ENCODE measurements around the gene HARS1. TPM values are rescaled to one million over a fixed set of nuclear protein-coding genes. Genes with fewer than 3 reads are reported as not detected.

HARS1 gene
- total RNA-seq, 1 donor from 2014 or later, result 75.0 TPM

DNA sequence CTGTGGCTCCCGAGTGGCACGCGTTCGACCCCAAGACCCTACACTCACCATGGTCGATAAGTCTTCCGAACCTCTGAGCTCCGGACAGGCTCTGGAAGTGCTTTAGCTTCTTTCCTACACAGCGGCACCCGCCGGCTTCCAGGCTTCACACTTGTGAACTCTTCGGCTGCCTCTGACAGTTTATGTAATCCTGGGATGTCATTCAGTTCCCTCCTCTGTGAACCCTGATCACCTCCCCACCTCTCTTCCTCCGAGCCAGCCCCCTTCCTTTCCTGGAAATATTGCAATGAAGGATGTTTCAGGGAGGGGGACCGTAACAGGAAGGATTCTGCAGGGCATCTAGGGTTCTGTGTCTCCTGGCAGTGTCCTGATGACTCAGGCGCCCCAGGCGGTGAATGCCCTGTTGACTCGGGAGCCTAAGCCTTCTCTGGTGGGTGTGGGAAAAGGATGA lies 58.1 kb downstream of the HARS1 start, which contains the start of gene CD14:
TSS of gene CD14 (minus strand) at position 155 of the 451 bp plus-strand sequence. CDS start at position 51, 104 bp downstream.
- Mint-ChIP-seq H3K27me3 (ENCODE audit: unreplicated experiment) (peaks cover 4% of the 10 kb centered on the region), H3K27ac (ENCODE audit: unreplicated experiment) (peak within 1 kb of the TSS; percentile 52), H3K4me3 (ENCODE audit: unreplicated experiment) (no peak within 1 kb of the TSS), H3K9me3 (ENCODE audit: unreplicated experiment) (peaks cover 11% of the 10 kb centered on the region), H3K4me1 (ENCODE audit: unreplicated experiment) (peaks cover under 1% of the 10 kb centered on the region), H3K36me3 (ENCODE audit: low read depth, unreplicated experiment) (peaks cover 12% of the 10 kb centered on the region)
- no peak for TF ChIP-seq CTCF (IDR thresholded peaks at IDR 0.05; ENCODE audit: unreplicated experiment)
- DNase-seq (ENCODE audit: low spot score), result no peak

DNA sequence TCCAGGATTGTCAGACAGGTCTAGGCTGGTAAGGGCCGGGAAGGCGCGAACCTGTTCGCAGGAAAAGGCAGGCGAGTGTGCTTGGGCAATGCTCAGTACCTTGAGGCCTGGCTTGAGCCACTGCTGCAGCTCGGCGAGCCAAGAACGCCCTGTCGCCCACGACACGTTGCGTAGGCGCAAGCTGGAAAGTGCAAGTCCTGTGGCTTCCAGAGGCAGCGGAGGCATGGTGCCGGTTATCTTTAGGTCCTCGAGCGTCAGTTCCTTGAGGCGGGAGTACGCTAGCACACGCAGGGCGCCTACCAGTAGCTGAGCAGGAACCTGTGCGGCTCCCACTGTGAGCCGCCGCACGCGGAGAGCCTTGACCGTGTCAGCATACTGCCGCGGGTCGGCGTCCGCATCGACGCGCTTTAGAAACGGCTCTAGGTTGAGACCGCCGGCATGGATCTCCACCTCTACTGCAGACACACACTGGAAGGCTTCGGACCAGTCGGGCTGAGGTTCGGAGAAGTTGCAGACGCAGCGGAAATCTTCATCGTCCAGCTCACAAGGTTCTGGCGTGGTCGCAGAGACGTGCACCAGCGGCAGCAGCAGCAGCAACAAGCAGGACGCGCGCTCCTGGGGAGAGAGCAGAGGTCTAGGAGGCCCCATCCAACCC lies 58.7 kb downstream of the HARS1 start:
- no peak overlapping the region for H3K27ac Mint-ChIP-seq (ENCODE audit: unreplicated experiment)
- H3K9me3 Mint-ChIP-seq (ENCODE audit: unreplicated experiment), result peaks cover 14% of the 10 kb centered on the region
- TF ChIP-seq CTCF (IDR thresholded peaks at IDR 0.05; ENCODE audit: unreplicated experiment), result no peak
- no peak overlapping the region for H3K4me3 Mint-ChIP-seq (ENCODE audit: unreplicated experiment)
- H3K4me1 Mint-ChIP-seq (ENCODE audit: unreplicated experiment), result no peaks in the 10 kb centered on the region
- no peak for DNase-seq (ENCODE audit: low spot score)
- peaks cover 4% of the 10 kb centered on the region for H3K27me3 Mint-ChIP-seq (ENCODE audit: unreplicated experiment)
- peaks cover 13% of the 10 kb centered on the region for H3K36me3 Mint-ChIP-seq (ENCODE audit: low read depth, unreplicated experiment)

- Mint-ChIP-seq H3K27ac (ENCODE audit: unreplicated experiment) (no peak overlapping the region), H3K36me3 (ENCODE audit: low read depth, unreplicated experiment) (peaks cover 13% of the 10 kb centered on the region), H3K4me3 (ENCODE audit: unreplicated experiment) (no peak overlapping the region), H3K4me1 (ENCODE audit: unreplicated experiment) (no peaks in the 10 kb centered on the region), H3K9me3 (ENCODE audit: unreplicated experiment) (peaks cover 17% of the 10 kb centered on the region), H3K27me3 (ENCODE audit: unreplicated experiment) (peaks cover 4% of the 10 kb centered on the region)
- DNase-seq (ENCODE audit: low spot score), result no peak
- no peak for TF ChIP-seq CTCF (IDR thresholded peaks at IDR 0.05; ENCODE audit: unreplicated experiment)
Measured at GRCh38 chr5:140631831-140632365, 59.3 kb downstream of the HARS1 start.

DNA sequence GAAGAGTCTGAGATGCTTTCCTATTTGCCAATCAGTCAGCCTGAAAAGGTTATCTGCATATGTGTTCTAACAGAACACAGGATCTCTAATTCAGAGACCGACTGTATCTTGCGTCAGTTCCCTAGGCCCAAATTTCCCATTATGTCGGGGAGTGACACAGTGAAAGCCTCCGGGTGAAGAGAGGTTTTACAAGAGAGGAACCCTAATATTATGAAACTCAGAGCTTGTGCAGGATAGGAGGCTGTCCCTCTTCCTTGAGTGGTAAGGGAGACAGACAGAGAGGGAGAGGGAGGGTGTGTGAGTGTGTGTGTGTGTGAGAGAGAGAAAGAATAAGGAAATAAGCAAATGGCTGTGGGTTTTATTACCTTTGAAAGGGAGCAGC lies 60.1 kb downstream of the HARS1 start:
- Mint-ChIP-seq H3K4me1 (ENCODE audit: unreplicated experiment) (no peaks in the 10 kb centered on the region), H3K9me3 (ENCODE audit: unreplicated experiment) (peaks cover 19% of the 10 kb centered on the region), H3K36me3 (ENCODE audit: low read depth, unreplicated experiment) (peaks cover 13% of the 10 kb centered on the region), H3K4me3 (ENCODE audit: unreplicated experiment) (peak overlapping the region; percentile 7), H3K27me3 (ENCODE audit: unreplicated experiment) (peaks cover 4% of the 10 kb centered on the region), H3K27ac (ENCODE audit: unreplicated experiment) (no peak overlapping the region)
- no peak for DNase-seq (ENCODE audit: low spot score)
- TF ChIP-seq CTCF (IDR thresholded peaks at IDR 0.05; ENCODE audit: unreplicated experiment), result no peak
